Cortex of kidney (tissue), 1 donor: ENCODE data around the gene THADA.
"Not testable (repeated sequence)": the region's sequence is repeated elsewhere in the genome, so short reads cannot be mapped to it uniquely, and the experiment has no call there.

ENCODE experiments used
- DNase-seq: peaks from one replicate; lab custom pipeline; 2025; lab: John Stamatoyannopoulos, UW

THADA gene

DNA sequence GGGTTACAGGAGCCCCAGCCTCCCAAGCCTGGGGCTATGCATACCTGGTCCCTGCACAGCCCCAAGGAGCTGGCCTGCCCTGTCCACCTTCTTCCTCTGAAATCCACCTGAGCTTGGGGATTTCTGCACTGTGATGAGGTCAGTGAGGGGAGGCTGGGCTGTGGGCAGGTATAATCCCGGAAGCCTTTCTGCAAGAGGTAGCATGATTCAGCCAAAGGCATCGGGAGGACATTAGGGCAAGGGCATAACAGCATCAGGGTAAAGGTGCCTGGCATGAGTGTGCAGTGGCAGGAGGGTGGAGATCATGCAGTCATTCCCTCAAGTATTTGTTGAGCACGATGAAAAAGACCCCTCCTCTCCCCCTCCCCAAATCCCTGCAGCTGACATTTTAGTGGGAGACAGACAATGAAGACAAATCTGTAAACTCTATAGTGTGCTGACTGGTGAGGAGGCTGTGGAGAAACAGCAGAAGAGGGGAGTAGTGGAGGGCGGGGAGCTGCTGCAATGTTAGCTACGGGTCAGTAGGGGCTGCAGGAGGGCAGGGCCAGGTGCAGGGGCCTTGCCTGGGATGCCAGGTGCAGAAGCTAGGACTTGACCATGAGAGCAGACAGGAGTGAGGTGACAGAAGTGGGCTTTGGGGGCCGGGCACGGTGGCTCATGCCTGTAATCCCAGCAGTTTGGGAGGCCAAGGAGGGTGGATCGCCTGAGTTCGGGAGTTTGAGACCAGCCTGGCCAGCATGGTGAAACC lies 388.1 kb downstream of the THADA start:
- no peak for DNase-seq

GRCh38 chr2:43206602-43207001 lies 389.2 kb downstream of the THADA start:
- DNase-seq = no peak

DNA sequence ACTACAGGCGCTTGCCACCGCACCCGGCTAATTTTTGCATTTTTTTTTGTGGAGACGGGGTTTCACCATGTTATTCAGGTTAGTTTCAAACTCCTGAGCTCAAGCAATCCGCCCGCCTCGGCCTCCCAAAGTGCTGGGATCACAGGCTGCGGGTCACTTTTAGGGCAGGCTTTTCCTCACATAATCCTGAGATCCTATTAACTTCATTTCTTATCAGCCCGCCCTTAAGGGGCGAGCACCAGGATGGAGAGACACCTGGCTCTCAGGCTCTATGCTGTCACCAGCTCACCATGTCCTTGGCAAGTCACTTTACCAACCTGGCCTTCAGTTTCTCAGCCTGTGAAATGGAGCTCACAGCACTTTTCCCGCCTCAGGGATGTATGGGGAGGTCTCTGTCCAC lies 392.5 kb downstream of the THADA start:
- no peak for DNase-seq

DNA sequence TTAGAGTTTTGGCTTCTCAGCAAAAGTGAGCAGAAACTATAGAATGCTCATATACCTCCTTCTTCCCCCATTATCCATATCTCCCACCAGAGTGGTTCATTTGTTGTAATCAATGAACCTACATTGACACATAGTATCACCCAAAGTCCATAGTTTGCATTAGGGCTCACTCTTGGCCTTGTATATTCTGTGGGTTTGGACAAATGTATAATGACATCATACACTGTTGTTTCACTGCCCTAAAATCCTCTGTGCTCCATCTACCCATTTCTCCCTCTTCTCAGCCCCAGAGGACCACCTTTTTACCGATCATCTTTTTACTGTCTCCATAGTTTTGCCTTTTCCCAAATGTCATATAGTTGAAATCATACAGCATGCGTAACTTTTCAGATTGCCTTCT lies 393.5 kb downstream of the THADA start:
- DNase-seq = no peak

GRCh38 chr2:43201497-43201896 lies 394.3 kb downstream of the THADA start:
- DNase-seq = no peak

- DNase-seq = no peak
Measured at GRCh38 chr2:43201016-43201415, 394.8 kb downstream of the THADA start.

- no peak for DNase-seq
Measured at GRCh38 chr2:43199492-43200488, 396.0 kb downstream of the THADA start.

GRCh38 chr2:43198263-43198662 lies 397.6 kb downstream of the THADA start:
- no peak for DNase-seq

DNA sequence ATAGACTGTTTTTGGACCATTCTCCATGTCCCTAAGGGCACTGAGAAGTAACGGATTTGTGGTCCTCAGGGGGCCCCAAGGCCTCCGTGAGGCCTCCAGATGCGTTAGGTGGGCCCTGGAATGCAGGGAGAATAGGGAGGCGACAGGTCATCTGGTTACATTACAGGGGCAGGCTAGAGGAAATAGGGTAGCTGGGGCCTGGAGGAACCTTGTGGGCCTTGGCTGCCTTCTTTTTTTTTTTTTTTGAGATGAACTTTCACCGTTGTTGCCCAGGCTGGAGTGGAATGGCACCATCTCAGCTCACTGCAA lies 398.3 kb downstream of the THADA start:
- DNase-seq = no peak

GRCh38 chr2:43196768-43197587 lies 398.9 kb downstream of the THADA start:
- DNase-seq = no peak

DNA sequence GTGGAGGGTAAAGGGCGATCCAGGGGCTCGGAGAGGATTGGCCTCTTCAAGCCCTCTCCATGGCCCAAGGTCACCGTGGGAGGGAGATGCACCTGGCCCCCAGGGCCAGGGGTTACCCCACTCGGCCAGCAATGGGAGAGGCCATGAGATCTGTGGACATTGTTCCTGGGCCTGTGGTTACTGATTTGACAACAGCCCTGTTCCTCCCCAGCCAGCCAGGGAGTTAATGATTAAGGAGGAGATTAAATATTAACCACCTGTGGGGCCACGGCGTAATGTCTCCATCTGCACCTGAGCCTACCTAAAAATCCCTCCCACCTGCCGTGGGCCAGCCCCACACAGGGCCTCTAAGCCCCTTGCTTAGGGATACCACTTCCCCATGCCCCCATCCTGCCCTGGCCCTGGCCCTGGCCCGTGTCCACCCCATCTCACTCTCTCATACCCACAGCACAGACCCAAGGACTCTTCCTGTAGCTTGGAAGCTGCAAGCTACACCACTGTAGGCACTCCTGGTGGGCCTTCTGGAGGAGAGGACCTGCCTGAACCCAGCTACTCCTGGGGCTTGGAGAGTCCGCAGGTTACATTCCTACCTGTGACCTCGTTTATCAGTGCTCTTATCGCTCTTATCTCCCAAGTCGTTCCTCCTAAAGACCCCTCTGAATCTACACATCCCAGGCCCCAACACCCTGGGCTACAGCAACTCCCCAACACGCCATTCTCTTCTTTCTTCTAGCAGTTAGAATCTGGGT lies 401.5 kb downstream of the THADA start:
- no peak for DNase-seq

GRCh38 chr2:43193652-43194120 lies 402.2 kb downstream of the THADA start:
- DNase-seq = no peak

DNA sequence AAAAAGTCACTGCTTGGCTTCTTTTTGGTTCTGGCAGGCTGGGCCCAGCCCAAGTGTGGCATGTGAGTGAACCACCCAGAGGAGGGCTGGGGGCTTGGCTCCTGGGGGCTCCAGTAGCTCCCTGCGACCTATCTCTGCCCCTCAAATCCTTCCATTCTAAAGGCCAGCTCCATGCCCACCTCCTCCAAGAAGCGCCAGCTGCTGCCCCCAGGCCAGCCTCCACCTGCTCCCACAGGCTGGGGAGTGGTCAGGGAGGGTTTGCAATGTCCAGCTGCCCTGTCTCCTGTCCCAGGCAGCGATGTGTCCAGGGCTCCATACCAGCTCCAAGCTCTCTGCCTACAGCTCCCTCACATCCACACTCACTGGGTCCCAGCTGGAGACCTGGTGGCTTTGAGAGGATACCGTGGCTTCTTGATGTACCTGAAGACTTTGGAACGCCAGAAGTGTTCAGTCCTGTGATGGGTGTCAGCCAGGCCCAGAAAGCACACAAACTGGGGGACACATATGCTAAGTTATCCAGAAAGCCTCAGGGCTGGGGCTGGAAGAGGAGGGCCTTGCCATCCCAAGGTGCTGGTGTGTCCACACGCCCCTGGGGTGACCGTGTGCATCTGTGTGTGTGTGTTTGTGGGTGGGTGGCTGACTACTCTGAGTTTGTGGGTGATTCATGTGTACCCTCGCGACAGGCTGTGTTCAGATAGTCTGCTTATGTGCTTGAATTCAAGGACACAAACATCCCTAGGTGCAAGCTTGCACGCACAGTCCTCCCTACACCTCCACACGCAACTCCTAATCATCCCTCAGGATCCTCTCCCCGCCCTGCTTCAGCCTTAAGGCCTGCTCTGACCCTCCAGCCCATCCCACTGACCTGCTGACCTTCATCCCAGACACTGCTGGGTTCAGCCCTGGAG lies 402.8 kb downstream of the THADA start:
- no peak for DNase-seq

DNA sequence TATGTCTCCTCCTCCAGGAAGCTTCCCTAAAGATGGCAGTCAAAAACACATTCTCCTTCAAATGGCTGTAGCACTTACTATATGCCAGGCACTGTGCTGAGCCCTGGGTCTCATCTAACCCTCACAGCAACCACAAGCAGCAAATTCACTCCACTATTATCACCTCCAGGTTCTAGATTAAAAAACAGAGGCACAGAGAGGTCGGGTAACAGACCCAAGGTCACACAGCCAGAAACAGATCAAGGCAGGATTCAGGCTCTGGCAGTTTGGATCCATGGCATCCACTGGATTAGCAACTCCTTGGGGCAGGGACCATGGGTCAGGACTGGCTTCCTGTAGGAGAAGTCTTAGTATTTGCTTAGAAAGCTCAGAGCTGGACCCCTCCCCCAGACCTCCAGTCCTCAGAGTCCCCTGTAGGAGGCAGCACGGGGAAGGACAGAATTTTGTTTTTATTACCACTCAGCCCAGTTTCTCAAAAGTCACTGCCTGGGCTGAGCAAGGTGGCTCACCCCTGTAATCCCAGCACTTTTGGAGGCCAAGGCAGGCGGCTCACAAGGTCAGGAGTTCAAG lies 403.8 kb downstream of the THADA start:
- DNase-seq = no peak

DNA sequence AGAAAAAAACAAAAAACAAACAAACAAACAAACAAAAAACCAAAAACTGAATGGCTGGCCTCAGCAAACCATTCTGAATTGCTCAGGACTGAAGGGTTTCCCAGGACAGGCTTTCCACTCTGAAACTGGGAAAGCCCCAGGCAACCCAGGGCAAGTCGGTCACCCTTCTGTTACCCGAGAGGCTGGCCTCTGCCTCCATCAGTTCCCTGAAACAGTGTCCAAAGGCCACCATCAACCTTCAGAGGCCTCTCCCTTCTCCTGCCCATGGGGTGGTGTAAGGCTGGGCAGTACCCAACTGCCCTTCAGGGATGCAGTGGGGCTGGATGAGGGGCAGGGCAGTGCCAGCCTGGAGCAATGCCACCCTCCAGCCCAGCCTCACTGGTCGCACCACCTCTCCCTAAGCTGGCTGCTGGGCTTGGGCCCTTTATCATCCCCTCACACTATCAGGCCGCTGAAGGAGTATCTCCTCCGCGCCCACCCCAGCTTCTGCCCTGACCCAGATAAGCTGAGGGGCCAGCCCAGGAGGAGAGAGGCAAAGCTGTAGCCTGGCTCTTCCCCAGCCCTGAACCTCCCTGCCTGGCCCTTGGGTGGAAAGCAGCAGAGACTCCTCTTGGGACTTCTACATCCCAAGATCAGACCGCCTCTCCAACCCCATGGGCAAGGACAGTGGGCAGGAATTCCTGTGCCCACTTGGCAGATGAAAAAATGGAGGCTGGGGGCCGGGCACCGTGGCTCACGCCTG lies 405.4 kb downstream of the THADA start:
- no peak for DNase-seq

GRCh38 chr2:43189861-43190260 lies 406.0 kb downstream of the THADA start:
- DNase-seq = not testable (repeated sequence)

DNA sequence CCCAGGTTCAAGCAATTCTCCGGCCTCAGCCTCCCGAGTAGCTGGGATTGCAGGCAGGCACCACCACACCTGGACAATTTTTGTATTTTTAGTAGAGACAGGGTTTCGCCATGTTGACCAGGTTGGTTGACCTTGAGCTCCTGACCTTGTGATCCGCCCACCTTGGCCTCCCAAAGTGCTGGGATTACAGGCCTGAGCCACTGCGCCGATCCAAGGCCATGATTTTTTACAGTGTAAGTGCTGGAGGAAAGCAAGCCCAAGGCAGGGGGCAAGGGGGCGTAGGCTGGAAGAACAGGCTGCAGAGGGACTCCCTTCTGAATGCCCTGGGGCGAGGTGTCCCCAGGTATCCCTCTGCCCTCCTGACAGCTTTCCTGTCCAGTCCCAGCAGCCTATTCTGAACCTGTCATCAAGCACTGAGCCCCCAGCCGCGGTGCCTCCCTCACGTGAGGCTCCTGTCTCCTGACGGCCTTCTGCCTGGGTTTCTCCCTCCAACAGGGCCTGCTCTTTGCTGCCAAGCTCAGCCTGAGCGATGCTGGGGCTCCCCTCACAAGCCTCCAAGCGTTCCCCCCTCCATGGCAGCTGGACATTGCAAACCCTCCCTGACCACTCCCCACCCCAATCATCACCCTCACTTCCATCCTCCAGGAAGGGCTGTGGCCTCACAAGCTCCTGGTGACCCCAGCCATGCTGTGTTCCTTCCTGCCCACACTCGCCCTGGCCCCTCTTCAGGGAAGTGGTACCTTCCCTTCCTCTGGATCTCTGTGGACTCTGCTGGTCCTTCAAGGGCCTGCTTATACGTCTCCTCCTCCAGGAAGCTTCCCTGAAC lies 407.1 kb downstream of the THADA start:
- DNase-seq = no peak

DNA sequence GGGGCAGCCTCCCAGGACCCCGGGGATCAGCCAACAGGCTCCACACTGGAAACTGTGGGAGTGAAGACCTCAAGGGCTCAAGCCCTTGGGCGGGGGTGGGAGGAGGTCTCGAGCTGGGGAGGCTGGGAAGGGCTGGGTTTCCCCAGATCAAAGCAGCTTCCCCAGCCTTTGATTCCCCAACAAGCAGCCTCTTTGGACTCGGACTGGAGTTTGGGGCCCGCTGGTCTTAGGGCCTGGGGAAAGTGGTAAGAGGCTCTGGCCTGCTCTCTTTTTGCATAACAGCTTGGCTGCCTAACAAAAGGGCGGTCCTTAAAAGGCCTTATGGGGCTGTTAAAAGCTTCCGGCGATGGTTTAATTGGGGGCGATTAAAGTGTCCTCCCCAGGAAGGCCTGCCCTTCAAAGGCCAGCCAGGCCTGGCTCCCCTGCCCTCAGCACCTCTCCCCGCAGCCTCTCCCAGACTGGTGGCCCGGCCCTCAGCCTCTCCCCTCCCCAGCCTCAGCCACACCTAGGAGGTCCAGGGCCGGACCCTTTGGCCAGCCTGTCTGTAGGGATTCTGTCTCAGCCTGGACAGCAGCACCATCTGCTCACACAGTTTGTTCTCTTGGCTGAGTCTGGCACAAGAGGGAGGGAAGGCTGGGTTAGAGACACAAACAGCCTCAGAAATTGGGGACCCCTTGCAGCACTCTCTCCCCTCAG lies 409.0 kb downstream of the THADA start:
- no peak for DNase-seq
